ENCODE data around the gene ZFAND2B.

DNA sequence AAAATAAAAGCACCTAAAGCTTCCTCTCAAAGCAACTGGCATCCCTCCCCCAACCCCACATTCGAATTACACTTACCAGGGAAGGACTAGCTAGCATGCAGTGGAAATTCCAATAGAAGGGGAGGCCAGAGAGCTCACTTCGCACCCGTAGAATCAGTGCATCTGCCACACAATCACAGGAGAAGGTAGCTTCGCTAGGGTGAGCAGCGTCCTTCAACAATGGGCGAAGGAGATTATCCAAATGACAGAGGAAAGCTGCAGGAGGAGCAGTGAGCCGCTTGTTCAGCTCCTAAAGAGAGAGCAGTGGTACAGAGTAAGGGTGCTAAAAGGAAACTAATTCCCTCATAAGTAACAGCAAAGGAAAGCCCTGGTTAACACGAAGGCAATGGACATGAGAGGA, 49.2 kb upstream of the ZFAND2B start:
- TF ChIP-seq, protein P1, sequence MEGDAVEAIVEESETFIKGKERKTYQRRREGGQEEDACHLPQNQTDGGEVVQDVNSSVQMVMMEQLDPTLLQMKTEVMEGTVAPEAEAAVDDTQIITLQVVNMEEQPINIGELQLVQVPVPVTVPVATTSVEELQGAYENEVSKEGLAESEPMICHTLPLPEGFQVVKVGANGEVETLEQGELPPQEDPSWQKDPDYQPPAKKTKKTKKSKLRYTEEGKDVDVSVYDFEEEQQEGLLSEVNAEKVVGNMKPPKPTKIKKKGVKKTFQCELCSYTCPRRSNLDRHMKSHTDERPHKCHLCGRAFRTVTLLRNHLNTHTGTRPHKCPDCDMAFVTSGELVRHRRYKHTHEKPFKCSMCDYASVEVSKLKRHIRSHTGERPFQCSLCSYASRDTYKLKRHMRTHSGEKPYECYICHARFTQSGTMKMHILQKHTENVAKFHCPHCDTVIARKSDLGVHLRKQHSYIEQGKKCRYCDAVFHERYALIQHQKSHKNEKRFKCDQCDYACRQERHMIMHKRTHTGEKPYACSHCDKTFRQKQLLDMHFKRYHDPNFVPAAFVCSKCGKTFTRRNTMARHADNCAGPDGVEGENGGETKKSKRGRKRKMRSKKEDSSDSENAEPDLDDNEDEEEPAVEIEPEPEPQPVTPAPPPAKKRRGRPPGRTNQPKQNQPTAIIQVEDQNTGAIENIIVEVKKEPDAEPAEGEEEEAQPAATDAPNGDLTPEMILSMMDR (IDR thresholded peaks at IDR 0.05) = no peak
- TF ChIP-seq FOXJ3 (CRISPR knock-in tag; IDR thresholded peaks at IDR 0.05; ENCODE audit: borderline replicate concordance) = no peak
- TF ChIP-seq NR3C1 (CRISPR knock-in tag; conservative IDR thresholded peaks at IDR 0.05; ENCODE audit: low read depth) = no peak
- TF ChIP-seq, protein P2, sequence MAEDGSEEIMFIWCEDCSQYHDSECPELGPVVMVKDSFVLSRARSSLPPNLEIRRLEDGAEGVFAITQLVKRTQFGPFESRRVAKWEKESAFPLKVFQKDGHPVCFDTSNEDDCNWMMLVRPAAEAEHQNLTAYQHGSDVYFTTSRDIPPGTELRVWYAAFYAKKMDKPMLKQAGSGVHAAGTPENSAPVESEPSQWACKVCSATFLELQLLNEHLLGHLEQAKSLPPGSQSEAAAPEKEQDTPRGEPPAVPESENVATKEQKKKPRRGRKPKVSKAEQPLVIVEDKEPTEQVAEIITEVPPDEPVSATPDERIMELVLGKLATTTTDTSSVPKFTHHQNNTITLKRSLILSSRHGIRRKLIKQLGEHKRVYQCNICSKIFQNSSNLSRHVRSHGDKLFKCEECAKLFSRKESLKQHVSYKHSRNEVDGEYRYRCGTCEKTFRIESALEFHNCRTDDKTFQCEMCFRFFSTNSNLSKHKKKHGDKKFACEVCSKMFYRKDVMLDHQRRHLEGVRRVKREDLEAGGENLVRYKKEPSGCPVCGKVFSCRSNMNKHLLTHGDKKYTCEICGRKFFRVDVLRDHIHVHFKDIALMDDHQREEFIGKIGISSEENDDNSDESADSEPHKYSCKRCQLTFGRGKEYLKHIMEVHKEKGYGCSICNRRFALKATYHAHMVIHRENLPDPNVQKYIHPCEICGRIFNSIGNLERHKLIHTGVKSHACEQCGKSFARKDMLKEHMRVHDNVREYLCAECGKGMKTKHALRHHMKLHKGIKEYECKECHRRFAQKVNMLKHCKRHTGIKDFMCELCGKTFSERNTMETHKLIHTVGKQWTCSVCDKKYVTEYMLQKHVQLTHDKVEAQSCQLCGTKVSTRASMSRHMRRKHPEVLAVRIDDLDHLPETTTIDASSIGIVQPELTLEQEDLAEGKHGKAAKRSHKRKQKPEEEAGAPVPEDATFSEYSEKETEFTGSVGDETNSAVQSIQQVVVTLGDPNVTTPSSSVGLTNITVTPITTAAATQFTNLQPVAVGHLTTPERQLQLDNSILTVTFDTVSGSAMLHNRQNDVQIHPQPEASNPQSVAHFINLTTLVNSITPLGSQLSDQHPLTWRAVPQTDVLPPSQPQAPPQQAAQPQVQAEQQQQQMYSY (CRISPR knock-in tag; IDR thresholded peaks at IDR 0.05) = no peak
- TF ChIP-seq ELF4 (CRISPR knock-in tag; IDR thresholded peaks at IDR 0.05; ENCODE audit: low read depth) = no peak
- no peak for TF ChIP-seq NR2C2 (CRISPR knock-in tag; IDR thresholded peaks at IDR 0.05)
- TF ChIP-seq MYBL2 (CRISPR knock-in tag; IDR thresholded peaks at IDR 0.05) = no peak
- TF ChIP-seq, protein P3, sequence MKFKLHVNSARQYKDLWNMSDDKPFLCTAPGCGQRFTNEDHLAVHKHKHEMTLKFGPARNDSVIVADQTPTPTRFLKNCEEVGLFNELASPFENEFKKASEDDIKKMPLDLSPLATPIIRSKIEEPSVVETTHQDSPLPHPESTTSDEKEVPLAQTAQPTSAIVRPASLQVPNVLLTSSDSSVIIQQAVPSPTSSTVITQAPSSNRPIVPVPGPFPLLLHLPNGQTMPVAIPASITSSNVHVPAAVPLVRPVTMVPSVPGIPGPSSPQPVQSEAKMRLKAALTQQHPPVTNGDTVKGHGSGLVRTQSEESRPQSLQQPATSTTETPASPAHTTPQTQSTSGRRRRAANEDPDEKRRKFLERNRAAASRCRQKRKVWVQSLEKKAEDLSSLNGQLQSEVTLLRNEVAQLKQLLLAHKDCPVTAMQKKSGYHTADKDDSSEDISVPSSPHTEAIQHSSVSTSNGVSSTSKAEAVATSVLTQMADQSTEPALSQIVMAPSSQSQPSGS (CRISPR knock-in tag; IDR thresholded peaks at IDR 0.05; ENCODE audit: borderline replicate concordance, low read depth) = no peak
- TF ChIP-seq ZNF138 (CRISPR knock-in tag; conservative IDR thresholded peaks at IDR 0.05) = no peak
- no peak for TF ChIP-seq NR1H2 (CRISPR knock-in tag; IDR thresholded peaks at IDR 0.05)
- TF ChIP-seq NFE2L1 (CRISPR knock-in tag; IDR thresholded peaks at IDR 0.05) = no peak
- no peak for TF ChIP-seq ZNF423 (CRISPR knock-in tag; IDR thresholded peaks at IDR 0.05)
- no peak for TF ChIP-seq ZNF121 (CRISPR knock-in tag; IDR thresholded peaks at IDR 0.05)
- TF ChIP-seq, protein P4, sequence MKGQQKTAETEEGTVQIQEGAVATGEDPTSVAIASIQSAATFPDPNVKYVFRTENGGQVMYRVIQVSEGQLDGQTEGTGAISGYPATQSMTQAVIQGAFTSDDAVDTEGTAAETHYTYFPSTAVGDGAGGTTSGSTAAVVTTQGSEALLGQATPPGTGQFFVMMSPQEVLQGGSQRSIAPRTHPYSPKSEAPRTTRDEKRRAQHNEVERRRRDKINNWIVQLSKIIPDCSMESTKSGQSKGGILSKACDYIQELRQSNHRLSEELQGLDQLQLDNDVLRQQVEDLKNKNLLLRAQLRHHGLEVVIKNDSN (CRISPR knock-in tag; IDR thresholded peaks at IDR 0.05) = no peak
